ENCODE data around the gene SALL1. TPM values are rescaled to one million over a fixed set of nuclear protein-coding genes. Genes with fewer than 3 reads are reported as not detected.

The SALL1 gene
- 4.0 and 5.4 TPM in 2 replicates for polyA plus RNA-seq (2011; rRNA removed)
- 4.8 and 5.6 TPM in 2 replicates for polyA minus RNA-seq (2011; rRNA and poly(A)+ RNA removed)

GRCh38 chr16:51150888-51151320 lies at the start of gene SALL1:
Gene SALL1 (minus strand): TSS chr16:51151270. CDS start chr16:51151241, 29 bp downstream.
- no peak for TF ChIP-seq CTCF (IDR thresholded peaks at IDR 0.05; ENCODE audit: insufficient read depth, low read depth, low read length)
- Histone ChIP-seq H3K36me3 (ENCODE audit: control insufficient read depth, insufficient read depth, low read length) (no peaks in the 10 kb centered on the region; the same call in 1 of the 2 replicates), H3K27me3 (ENCODE audit: control insufficient read depth, insufficient read depth, low read length) (no peaks in the 10 kb centered on the region), H3K4me3 (ENCODE audit: low read depth, low read length) (peak within 1 kb of the TSS; percentile 92)
- ChIA-PET POLR2A (interaction anchor here (0.6 to 1.0 kb wide), 2 partner anchors 170 to 942 kb away, joined by 3 read pairs; no protein-coding TSS in a partner anchor), CTCF (no interaction called here)
- no peak for DNase-seq (ENCODE audit: low read depth)

GRCh38 chr16:51200793-51201192 lies 49.7 kb upstream of the SALL1 start:
- H3K27me3 ChIP-seq (ENCODE audit: control insufficient read depth, insufficient read depth, low read length), result no peaks in the 10 kb centered on the region; the same call in 1 of the 2 replicates
- no peak overlapping the region for H3K4me3 ChIP-seq (ENCODE audit: low read depth, low read length)
- no peak for TF ChIP-seq CTCF (IDR thresholded peaks at IDR 0.05; ENCODE audit: insufficient read depth, low read depth, low read length)
- no peaks in the 10 kb centered on the region for H3K36me3 ChIP-seq (ENCODE audit: control insufficient read depth, insufficient read depth, low read length)
- ChIA-PET POLR2A (no interaction called here), CTCF (interaction anchor here (1.1 kb wide), 1 partner anchor 19 kb away, joined by 3 read pairs; no protein-coding TSS in a partner anchor)
- no peak for DNase-seq (ENCODE audit: low read depth)

- H3K27me3 ChIP-seq (ENCODE audit: control insufficient read depth, insufficient read depth, low read length), result no peaks in the 10 kb centered on the region; the same call in 1 of the 2 replicates
- POLR2A ChIA-PET, result no interaction called here
Measured at GRCh38 chr16:51197953-51198748, 47.1 kb upstream of the SALL1 start.

GRCh38 chr16:51193879-51194278 lies 42.8 kb upstream of the SALL1 start:
- Histone ChIP-seq H3K4me3 (ENCODE audit: low read depth, low read length) (no peak overlapping the region), H3K27me3 (ENCODE audit: control insufficient read depth, insufficient read depth, low read length) (peaks cover 4% of the 10 kb centered on the region), H3K36me3 (ENCODE audit: control insufficient read depth, insufficient read depth, low read length) (no peaks in the 10 kb centered on the region)
- CTCF ChIA-PET, result no interaction called here
- POLR2A ChIA-PET, result no interaction called here
- no peak for TF ChIP-seq CTCF (IDR thresholded peaks at IDR 0.05; ENCODE audit: insufficient read depth, low read depth, low read length)
- DNase-seq (ENCODE audit: low read depth), result no peak

More at GRCh38 chr16:51197953-51198748, 47.1 kb upstream of the SALL1 start:
- no peak for DNase-seq (ENCODE audit: low read depth)
- CTCF ChIA-PET, result interaction anchor here (1.2 kb wide), 1 partner anchor 13 kb away, joined by 3 read pairs; no protein-coding TSS in a partner anchor
- Histone ChIP-seq H3K36me3 (ENCODE audit: control insufficient read depth, insufficient read depth, low read length) (no peaks in the 10 kb centered on the region), H3K4me3 (ENCODE audit: low read depth, low read length) (no peak overlapping the region)
- no peak for TF ChIP-seq CTCF (IDR thresholded peaks at IDR 0.05; ENCODE audit: insufficient read depth, low read depth, low read length)

- Histone ChIP-seq H3K27me3 (ENCODE audit: control insufficient read depth, insufficient read depth, low read length) (no peaks in the 10 kb centered on the region), H3K36me3 (ENCODE audit: control insufficient read depth, insufficient read depth, low read length) (no peaks in the 10 kb centered on the region), H3K4me3 (ENCODE audit: low read depth, low read length) (no peak overlapping the region)
- POLR2A ChIA-PET, result no interaction called here
- TF ChIP-seq CTCF (IDR thresholded peaks at IDR 0.05; ENCODE audit: insufficient read depth, low read depth, low read length), result no peak
- CTCF ChIA-PET, result interaction anchor here (1.3 kb wide), 1 partner anchor 19 kb away, joined by 3 read pairs; no protein-coding TSS in a partner anchor
- no peak for DNase-seq (ENCODE audit: low read depth)
Measured at GRCh38 chr16:51184702-51185433, 33.8 kb upstream of the SALL1 start.

Data from BJ (cell line).